HCT116 (cell line): ENCODE measurements around the gene MOK.

Experiments used
- CEBPB ChIP-seq: IDR thresholded peaks from 2 replicates; pipeline ENCODE4 v1.6.1; 2012; ENCODE audit warnings: low read depth
- EZH2 ChIP-seq: fragments of 200-600 bp; sonication (generic); IDR thresholded peaks from 2 replicates; pipeline ENCODE4 v1.6.1; 2017; ENCODE audit warnings: antibody characterized with exemption, mixed run types
- JUND ChIP-seq: IDR thresholded peaks from 2 replicates; pipeline ENCODE4 v1.6.1; 2012
- POLR2A ChIP-seq: IDR thresholded peaks from 2 replicates; pipeline ENCODE4 v1.7.0; 2011; ENCODE audit warnings: borderline replicate concordance; ENCODE audit not compliant: insufficient read depth, insufficient read length; ENCODE audit errors: extremely low read depth
- POLR2AphosphoS5 ChIP-seq: IDR thresholded peaks from 2 replicates; pipeline ENCODE4 v1.6.1; 2011; ENCODE audit warnings: mild to moderate bottlenecking, low read depth, low read length, moderate library complexity
- YY1 ChIP-seq: IDR thresholded peaks from 2 replicates; pipeline ENCODE4 v1.6.1; 2011; ENCODE audit warnings: low read length, low read depth, moderate library complexity, mild to moderate bottlenecking; ENCODE audit not compliant: insufficient replicate concordance; ENCODE audit errors: extremely low read depth
- TF ChIP-seq, protein P1 (sequence below): IDR thresholded peaks from 2 replicates; pipeline ENCODE4 v1.6.1; 2012; ENCODE audit warnings: low read depth
- TF ChIP-seq, protein P2 (sequence below), 3 experiments: fragments of 200-600 bp in 1 of 3; sonication (generic) in 1 of 3; IDR thresholded peaks in 2 of 3; conservative IDR thresholded peaks in 1 of 3; 2 replicates each; pipeline ENCODE4 v1.5.1; 2012 to 2017; ENCODE audit warnings: low read depth in 2 of 3, low read length in 2 of 3, antibody characterized with exemption in 1 of 3, borderline replicate concordance in 1 of 3, control low read depth in 1 of 3, mild to moderate bottlenecking in 1 of 3, mixed read lengths in 1 of 3, mixed run types in 1 of 3, moderate library complexity in 1 of 3; ENCODE audit not compliant: insufficient read depth in 1 of 3
- TF ChIP-seq, protein P3 (sequence below): IDR thresholded peaks from 2 replicates; pipeline ENCODE4 v1.6.1; 2011; ENCODE audit warnings: mild to moderate bottlenecking, low read length, moderate library complexity; ENCODE audit not compliant: insufficient replicate concordance; ENCODE audit errors: extremely low read depth

DNA sequence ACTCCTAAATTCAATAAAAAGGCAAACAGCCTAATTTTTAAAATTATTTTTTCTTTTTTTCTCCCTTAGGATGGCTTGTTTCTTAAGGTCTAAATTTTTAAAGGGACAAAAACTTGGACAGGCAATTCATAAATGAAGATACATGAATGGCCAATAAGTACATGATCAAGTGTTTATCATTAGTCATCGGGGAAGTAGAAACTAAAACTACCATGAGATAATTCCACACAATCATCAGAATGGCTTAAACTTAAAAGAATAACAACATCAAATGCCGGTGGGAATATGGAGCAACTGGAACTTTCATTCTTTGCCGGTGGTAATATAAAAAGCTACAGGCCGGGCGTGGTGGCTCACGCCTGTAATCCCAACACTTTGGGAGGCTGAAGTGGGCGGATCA is 29.1 kb downstream of the MOK start:
- TF ChIP-seq, protein P1, sequence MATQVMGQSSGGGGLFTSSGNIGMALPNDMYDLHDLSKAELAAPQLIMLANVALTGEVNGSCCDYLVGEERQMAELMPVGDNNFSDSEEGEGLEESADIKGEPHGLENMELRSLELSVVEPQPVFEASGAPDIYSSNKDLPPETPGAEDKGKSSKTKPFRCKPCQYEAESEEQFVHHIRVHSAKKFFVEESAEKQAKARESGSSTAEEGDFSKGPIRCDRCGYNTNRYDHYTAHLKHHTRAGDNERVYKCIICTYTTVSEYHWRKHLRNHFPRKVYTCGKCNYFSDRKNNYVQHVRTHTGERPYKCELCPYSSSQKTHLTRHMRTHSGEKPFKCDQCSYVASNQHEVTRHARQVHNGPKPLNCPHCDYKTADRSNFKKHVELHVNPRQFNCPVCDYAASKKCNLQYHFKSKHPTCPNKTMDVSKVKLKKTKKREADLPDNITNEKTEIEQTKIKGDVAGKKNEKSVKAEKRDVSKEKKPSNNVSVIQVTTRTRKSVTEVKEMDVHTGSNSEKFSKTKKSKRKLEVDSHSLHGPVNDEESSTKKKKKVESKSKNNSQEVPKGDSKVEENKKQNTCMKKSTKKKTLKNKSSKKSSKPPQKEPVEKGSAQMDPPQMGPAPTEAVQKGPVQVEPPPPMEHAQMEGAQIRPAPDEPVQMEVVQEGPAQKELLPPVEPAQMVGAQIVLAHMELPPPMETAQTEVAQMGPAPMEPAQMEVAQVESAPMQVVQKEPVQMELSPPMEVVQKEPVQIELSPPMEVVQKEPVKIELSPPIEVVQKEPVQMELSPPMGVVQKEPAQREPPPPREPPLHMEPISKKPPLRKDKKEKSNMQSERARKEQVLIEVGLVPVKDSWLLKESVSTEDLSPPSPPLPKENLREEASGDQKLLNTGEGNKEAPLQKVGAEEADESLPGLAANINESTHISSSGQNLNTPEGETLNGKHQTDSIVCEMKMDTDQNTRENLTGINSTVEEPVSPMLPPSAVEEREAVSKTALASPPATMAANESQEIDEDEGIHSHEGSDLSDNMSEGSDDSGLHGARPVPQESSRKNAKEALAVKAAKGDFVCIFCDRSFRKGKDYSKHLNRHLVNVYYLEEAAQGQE, result no peak
- TF ChIP-seq, protein P2, sequence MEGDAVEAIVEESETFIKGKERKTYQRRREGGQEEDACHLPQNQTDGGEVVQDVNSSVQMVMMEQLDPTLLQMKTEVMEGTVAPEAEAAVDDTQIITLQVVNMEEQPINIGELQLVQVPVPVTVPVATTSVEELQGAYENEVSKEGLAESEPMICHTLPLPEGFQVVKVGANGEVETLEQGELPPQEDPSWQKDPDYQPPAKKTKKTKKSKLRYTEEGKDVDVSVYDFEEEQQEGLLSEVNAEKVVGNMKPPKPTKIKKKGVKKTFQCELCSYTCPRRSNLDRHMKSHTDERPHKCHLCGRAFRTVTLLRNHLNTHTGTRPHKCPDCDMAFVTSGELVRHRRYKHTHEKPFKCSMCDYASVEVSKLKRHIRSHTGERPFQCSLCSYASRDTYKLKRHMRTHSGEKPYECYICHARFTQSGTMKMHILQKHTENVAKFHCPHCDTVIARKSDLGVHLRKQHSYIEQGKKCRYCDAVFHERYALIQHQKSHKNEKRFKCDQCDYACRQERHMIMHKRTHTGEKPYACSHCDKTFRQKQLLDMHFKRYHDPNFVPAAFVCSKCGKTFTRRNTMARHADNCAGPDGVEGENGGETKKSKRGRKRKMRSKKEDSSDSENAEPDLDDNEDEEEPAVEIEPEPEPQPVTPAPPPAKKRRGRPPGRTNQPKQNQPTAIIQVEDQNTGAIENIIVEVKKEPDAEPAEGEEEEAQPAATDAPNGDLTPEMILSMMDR (IDR thresholded peaks at IDR 0.05 in 2 of 3, conservative IDR thresholded peaks at IDR 0.05 in 1 of 3; ENCODE audit: borderline replicate concordance in 1 of 3, insufficient read depth in 1 of 3, low read depth in 2 of 3, low read length in 2 of 3), result no peak
- TF ChIP-seq JUND (no peak), POLR2A (no peak), YY1 (no peak), POLR2AphosphoS5 (no peak), CEBPB (no peak), EZH2 (no peak)
- TF ChIP-seq, protein P3, sequence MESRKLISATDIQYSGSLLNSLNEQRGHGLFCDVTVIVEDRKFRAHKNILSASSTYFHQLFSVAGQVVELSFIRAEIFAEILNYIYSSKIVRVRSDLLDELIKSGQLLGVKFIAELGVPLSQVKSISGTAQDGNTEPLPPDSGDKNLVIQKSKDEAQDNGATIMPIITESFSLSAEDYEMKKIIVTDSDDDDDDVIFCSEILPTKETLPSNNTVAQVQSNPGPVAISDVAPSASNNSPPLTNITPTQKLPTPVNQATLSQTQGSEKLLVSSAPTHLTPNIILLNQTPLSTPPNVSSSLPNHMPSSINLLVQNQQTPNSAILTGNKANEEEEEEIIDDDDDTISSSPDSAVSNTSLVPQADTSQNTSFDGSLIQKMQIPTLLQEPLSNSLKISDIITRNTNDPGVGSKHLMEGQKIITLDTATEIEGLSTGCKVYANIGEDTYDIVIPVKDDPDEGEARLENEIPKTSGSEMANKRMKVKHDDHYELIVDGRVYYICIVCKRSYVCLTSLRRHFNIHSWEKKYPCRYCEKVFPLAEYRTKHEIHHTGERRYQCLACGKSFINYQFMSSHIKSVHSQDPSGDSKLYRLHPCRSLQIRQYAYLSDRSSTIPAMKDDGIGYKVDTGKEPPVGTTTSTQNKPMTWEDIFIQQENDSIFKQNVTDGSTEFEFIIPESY, result no peak
